RWPE1 (cell line): ENCODE data around the gene PRR13.
A peak's percentile ranks its signal among the peaks of the same experiment; 100 is the strongest.

Source experiments
- CTCF ChIA-PET: fragments of 350-600 bp; sonication (Branson Sonifier 250); formaldehyde crosslinking; extraction: SDS; loops from one replicate; lab custom pipeline; 2021; lab: Yijun Ruan, JAX
- POLR2A ChIA-PET: fragments of 400-600 bp; formaldehyde crosslinking; extraction: SDS; loops from one replicate; lab custom pipeline; 2020; ENCODE audit warnings: antibody characterized with exemption; ENCODE audit not compliant: low non-redundant PET; lab: Yijun Ruan, JAX
- DNase-seq: peaks from one replicate; pipeline ENCODE4 v3.0.0; 2012; ENCODE audit warnings: low spot score
- H3K27ac ChIP-seq: fragments of 450-650 bp; 2 replicates; pipeline ENCODE4 v1.5.1; 2017
- TF ChIP-seq, protein P1 (sequence below): fragments of 450-650 bp; conservative IDR thresholded peaks from 2 replicates; pipeline ENCODE4 v1.5.1; 2017; ENCODE audit warnings: low read depth, mild to moderate bottlenecking

Gene PRR13

DNA sequence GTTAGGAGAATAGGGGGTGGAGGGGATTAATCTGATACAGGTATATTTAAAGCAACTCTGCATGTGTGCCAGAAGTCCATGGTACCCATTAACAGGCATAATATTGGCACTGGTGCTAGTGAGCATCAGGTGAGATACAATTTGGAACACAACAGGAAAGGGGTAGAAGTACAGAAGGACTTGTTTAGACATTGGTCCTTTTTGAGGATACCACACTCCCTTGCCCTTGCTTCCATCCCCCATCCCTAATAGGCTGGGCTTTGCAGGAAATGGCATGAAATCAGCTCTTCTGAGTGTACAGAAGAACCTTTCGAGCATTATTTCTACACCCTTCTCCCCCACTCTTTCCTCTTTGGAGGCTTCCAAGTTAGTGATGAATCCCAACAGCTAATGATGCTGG is 26.7 kb downstream of the PRR13 start:
- DNase-seq, result no peak
- ChIA-PET POLR2A (no interaction called here), CTCF (no interaction called here)
- H3K27ac ChIP-seq, result no peak overlapping the region
- TF ChIP-seq, protein P1, sequence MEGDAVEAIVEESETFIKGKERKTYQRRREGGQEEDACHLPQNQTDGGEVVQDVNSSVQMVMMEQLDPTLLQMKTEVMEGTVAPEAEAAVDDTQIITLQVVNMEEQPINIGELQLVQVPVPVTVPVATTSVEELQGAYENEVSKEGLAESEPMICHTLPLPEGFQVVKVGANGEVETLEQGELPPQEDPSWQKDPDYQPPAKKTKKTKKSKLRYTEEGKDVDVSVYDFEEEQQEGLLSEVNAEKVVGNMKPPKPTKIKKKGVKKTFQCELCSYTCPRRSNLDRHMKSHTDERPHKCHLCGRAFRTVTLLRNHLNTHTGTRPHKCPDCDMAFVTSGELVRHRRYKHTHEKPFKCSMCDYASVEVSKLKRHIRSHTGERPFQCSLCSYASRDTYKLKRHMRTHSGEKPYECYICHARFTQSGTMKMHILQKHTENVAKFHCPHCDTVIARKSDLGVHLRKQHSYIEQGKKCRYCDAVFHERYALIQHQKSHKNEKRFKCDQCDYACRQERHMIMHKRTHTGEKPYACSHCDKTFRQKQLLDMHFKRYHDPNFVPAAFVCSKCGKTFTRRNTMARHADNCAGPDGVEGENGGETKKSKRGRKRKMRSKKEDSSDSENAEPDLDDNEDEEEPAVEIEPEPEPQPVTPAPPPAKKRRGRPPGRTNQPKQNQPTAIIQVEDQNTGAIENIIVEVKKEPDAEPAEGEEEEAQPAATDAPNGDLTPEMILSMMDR, result no peak

DNA sequence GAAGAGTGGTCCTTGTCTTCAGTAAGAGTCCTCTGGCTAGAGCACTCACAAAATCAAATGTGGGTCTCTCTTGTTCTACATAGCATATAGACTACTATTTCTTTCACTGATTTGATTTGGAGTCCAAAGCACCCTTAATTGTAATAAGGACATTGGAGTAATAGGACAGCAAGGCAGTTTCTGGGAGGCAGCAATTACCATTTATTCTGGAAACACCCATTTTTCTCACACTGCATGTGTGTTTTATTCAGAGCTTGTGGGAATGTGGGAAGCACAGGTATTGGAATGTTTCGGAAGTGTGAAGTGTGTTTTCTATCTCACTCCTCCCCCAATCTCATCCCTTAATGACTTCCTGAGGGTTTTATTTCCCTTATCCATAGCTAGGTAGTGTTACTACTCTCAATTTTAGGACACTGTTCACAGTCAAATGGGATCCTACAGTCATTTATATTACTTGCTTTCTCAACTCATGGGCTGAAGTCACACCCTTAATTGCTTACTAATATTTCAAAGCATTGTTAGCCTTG is 30.6 kb downstream of the PRR13 start:
- CTCF ChIA-PET, result no interaction called here
- no peak overlapping the region for H3K27ac ChIP-seq

DNA sequence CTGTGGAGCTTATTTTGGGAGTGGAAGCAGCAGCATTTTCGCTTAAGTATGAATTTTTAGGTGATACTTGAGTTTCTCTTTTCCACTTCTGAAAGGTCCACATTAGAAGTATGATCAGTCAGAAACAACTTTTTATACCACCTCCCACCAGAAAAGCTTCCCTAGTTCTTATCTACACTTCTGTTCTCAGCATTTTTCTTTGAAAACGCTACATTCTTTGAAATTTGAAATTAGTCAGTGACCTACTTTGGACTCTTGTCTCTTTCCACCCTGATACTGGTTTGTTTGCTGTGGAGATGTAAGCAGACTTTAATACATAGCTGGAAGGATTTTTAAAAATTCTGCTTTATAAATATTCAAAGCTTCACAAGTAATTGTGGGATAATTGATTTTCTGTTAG is 32.5 kb downstream of the PRR13 start:
- TF ChIP-seq, protein P1, result no peak
- no peak overlapping the region for H3K27ac ChIP-seq
- ChIA-PET CTCF (no interaction called here), POLR2A (no interaction called here)
- DNase-seq, result no peak

More for the DNA sequence above, 30.6 kb downstream of the PRR13 start:
- POLR2A ChIA-PET, result no interaction called here
- TF ChIP-seq, protein P1, result no peak
- no peak for DNase-seq

DNA sequence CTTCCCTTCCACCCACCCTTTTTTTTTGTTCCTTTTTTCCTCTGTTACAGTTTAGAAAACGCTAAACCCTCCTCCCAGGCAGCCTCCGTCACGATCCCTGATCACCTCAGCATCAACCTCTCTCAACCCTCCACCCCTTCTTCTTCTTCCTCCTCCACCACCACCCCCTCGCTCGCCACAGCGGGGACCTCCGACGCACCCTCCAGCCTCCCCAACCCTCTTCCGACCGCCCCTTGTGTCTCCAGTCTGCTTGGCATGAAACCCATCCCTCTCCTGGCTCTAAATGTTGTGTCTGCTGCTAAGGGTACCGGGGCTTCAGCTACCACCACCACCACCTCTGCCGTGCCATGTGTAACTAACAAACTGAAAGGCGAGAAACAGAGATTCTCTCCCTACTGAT is 33.3 kb downstream of the PRR13 start:
- TF ChIP-seq, protein P1, result no peak
- DNase-seq, result no peak
- POLR2A ChIA-PET, result no interaction called here
- CTCF ChIA-PET, result interaction anchor here (0.6 to 0.8 kb wide), 2 partner anchors 10 to 275 kb away, joined by 4 to 5 read pairs; no protein-coding TSS in a partner anchor
- H3K27ac ChIP-seq, result no peak overlapping the region

DNA sequence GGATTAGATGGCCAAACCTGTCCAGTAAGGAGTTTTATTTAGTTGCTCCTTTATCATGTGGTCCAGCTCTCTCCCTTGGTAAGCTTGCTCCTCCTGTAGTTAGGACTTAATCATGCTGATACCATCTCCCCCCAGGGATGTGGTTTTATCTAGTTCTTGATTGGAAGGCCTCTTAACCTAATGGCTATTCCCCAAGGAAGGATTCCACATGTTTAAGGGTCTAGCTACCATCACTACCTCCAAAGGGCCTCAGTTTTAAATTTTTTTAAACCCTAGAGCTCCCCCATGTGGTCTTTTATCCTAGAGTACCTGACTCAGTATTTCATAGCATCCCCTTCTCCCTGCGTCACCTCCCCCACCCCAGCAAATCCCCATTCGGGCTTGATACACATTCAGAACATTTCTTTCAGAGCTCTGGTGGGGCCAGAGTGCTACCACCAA is 35.3 kb downstream of the PRR13 start:
- ChIA-PET CTCF (interaction anchor here (0.5 to 1.0 kb wide), 5 partner anchors 15 to 156 kb away, joined by 3 to 10 read pairs (median 5); partner anchors contain the start of gene AAAS), POLR2A (no interaction called here)
- TF ChIP-seq, protein P1, result peak; percentile 35; the same call in 1 of the 2 replicates
- DNase-seq, result no peak
- no peak overlapping the region for H3K27ac ChIP-seq

DNA sequence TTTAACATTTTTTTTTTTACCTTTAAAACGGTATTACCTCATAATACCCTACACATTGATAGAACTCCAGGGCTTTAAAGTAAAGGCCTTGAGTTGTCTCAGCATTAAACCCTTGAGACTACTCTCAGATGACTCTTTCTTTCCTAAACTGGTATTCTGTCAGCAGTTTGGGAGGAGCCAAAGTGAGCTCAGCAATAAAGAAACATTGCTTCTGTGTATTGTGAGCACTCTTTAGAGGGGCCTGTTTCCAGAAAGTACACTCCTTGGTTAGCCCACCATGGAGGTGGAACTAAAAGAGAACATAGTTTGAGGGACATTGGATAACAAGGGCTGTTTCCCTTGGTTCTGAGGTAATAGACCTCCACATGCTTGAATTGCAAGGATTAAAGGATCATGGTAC is 37.3 kb downstream of the PRR13 start:
- CTCF ChIA-PET, result interaction anchor here (0.6 to 0.7 kb wide), 2 partner anchors 84 to 935 kb away, joined by 3 read pairs; no protein-coding TSS in a partner anchor
- H3K27ac ChIP-seq, result no peak overlapping the region

More for the DNA sequence above, 37.3 kb downstream of the PRR13 start:
- POLR2A ChIA-PET, result interaction anchor here (0.7 kb wide), 1 partner anchor 30 kb away, joined by 3 read pairs; no protein-coding TSS in a partner anchor
- TF ChIP-seq, protein P1, result no peak
- no peak for DNase-seq
